ENCODE results near the gene CBLN3.

Gene CBLN3

GRCh38 chr14:24416254-24416931 lies 13.1 kb downstream of the CBLN3 start:
- no peak for TF ChIP-seq CTCF (IDR thresholded peaks at IDR 0.05; ENCODE audit: poor library complexity, severe bottlenecking)
- Histone ChIP-seq H3K27me3 (ENCODE audit: insufficient read depth, poor library complexity, severe bottlenecking) (no peaks in the 10 kb centered on the region), H3K4me1 (ENCODE audit: insufficient read depth, poor library complexity, severe bottlenecking) (peaks cover 7% of the 10 kb centered on the region), H3K36me3 (ENCODE audit: low read depth) (no peaks in the 10 kb centered on the region), H3K9me3 (ENCODE audit: severe bottlenecking) (no peaks in the 10 kb centered on the region), H3K27ac (ENCODE audit: poor library complexity, severe bottlenecking) (no peak overlapping the region), H3K4me3 (ENCODE audit: severe bottlenecking) (no peak overlapping the region)
- DNase-seq (ENCODE audit: low spot score) (no peak), ATAC-seq (ENCODE audit: low read depth) (no peak)

- ATAC-seq (ENCODE audit: low read depth) = no peak
- Histone ChIP-seq H3K27ac (ENCODE audit: poor library complexity, severe bottlenecking) (no peak overlapping the region), H3K9me3 (ENCODE audit: severe bottlenecking) (no peaks in the 10 kb centered on the region)
Measured at GRCh38 chr14:24415421-24416253, 13.8 kb downstream of the CBLN3 start.

GRCh38 chr14:24414732-24415420 lies 14.6 kb downstream of the CBLN3 start:
- Histone ChIP-seq H3K4me1 (ENCODE audit: insufficient read depth, poor library complexity, severe bottlenecking) (peaks cover 7% of the 10 kb centered on the region), H3K9me3 (ENCODE audit: severe bottlenecking) (no peaks in the 10 kb centered on the region), H3K36me3 (ENCODE audit: low read depth) (no peaks in the 10 kb centered on the region), H3K27me3 (ENCODE audit: insufficient read depth, poor library complexity, severe bottlenecking) (no peaks in the 10 kb centered on the region), H3K27ac (ENCODE audit: poor library complexity, severe bottlenecking) (no peak overlapping the region), H3K4me3 (ENCODE audit: severe bottlenecking) (no peak overlapping the region)
- TF ChIP-seq CTCF (IDR thresholded peaks at IDR 0.05; ENCODE audit: poor library complexity, severe bottlenecking) = no peak
- ATAC-seq (ENCODE audit: low read depth) = no peak
- no peak for DNase-seq (ENCODE audit: low spot score)

More at GRCh38 chr14:24415421-24416253, 13.8 kb downstream of the CBLN3 start:
- H3K36me3 ChIP-seq (ENCODE audit: low read depth) = no peaks in the 10 kb centered on the region
- no peak overlapping the region for H3K4me3 ChIP-seq (ENCODE audit: severe bottlenecking)
- no peak for DNase-seq (ENCODE audit: low spot score)
- H3K4me1 ChIP-seq (ENCODE audit: insufficient read depth, poor library complexity, severe bottlenecking) = peaks cover 7% of the 10 kb centered on the region
- TF ChIP-seq CTCF (IDR thresholded peaks at IDR 0.05; ENCODE audit: poor library complexity, severe bottlenecking) = no peak
- H3K27me3 ChIP-seq (ENCODE audit: insufficient read depth, poor library complexity, severe bottlenecking) = no peaks in the 10 kb centered on the region

GRCh38 chr14:24414077-24414476 lies 15.4 kb downstream of the CBLN3 start:
- Histone ChIP-seq H3K9me3 (ENCODE audit: severe bottlenecking) (no peaks in the 10 kb centered on the region), H3K4me3 (ENCODE audit: severe bottlenecking) (no peak overlapping the region), H3K27me3 (ENCODE audit: insufficient read depth, poor library complexity, severe bottlenecking) (no peaks in the 10 kb centered on the region), H3K27ac (ENCODE audit: poor library complexity, severe bottlenecking) (no peak overlapping the region), H3K4me1 (ENCODE audit: insufficient read depth, poor library complexity, severe bottlenecking) (peaks cover 7% of the 10 kb centered on the region), H3K36me3 (ENCODE audit: low read depth) (no peaks in the 10 kb centered on the region)
- TF ChIP-seq CTCF (IDR thresholded peaks at IDR 0.05; ENCODE audit: poor library complexity, severe bottlenecking) = no peak
- no peak for DNase-seq (ENCODE audit: low spot score)
- ATAC-seq (ENCODE audit: low read depth) = no peak

Measured in RWPE2 (cell line).